Cardiac muscle cell (in vitro differentiated cells and primary cell): ENCODE results near the gene NXPH4. TPM values are rescaled to one million over a fixed set of nuclear protein-coding genes. Genes with fewer than 3 reads are reported as not detected.

ENCODE experiments used
- DNase-seq, 2 donors: peaks; one replicate each; pipeline versions ENCODE4 v3.0.0 to v3.0.0-alpha.2; 2010 to 2017; ENCODE audit warnings: low read depth in 1 of 2, low spot score in 1 of 2
- H3K27ac ChIP-seq: fragments of 200-600 bp; sonication (generic); 2 replicates; pipeline ENCODE4 v1.5.1; 2016
- H3K27me3 ChIP-seq: fragments of 200-600 bp; sonication (generic); 2 replicates; pipeline ENCODE4 v1.6.0; 2016; ENCODE audit warnings: control low read depth
- H3K36me3 ChIP-seq: fragments of 200-600 bp; sonication (generic); 2 replicates; pipeline ENCODE4 v1.5.1; 2016; ENCODE audit warnings: control low read depth
- H3K4me1 ChIP-seq: fragments of 200-600 bp; sonication (generic); 2 replicates; pipeline ENCODE4 v1.8.1; 2017; ENCODE audit warnings: low read depth, mild to moderate bottlenecking, mixed run types
- H3K4me3 ChIP-seq: fragments of 200-600 bp; sonication (generic); 2 replicates; pipeline ENCODE4 v1.5.1; 2016; ENCODE audit warnings: mild to moderate bottlenecking
- H3K9me3 ChIP-seq: fragments of 200-600 bp; sonication (generic); 2 replicates; pipeline ENCODE4 v1.5.1; 2017; ENCODE audit warnings: low read depth, mild to moderate bottlenecking, control low read depth
- CTCF ChIP-seq: IDR thresholded peaks from 2 replicates; pipeline ENCODE4 v1.5.1; 2012; ENCODE audit warnings: low read depth, mild to moderate bottlenecking, low read length
- polyA plus RNA-seq: library from polyadenylated mRNA; unstranded; fragments of >200 nt; fragmentation: Nextera tagmentation; extraction: Ambion mirVana; gene quantifications from 2 replicates; pipeline ENCODE4 v1.2.1, GENCODE V29; 2016
- total RNA-seq: library from RNA; depleted of rRNA; stranded (reverse); fragments of >200 nt; gene quantifications from 2 replicates; pipeline ENCODE4 v1.2.3, GENCODE V29; 2016

Gene NXPH4
- total and polyA plus RNA-seq, 2 experiments from 2014 or later, result 0.61 to 0.80 TPM

GRCh38 chr12:57198329-57198728 lies 18.3 kb upstream of the NXPH4 start:
- no peak for TF ChIP-seq CTCF
- peaks cover 55% of the 10 kb centered on the region for H3K36me3 ChIP-seq
- no peak for DNase-seq

GRCh38 chr12:57199191-57199590 lies 17.4 kb upstream of the NXPH4 start:
- no peak overlapping the region for H3K27ac ChIP-seq
- no peaks in the 10 kb centered on the region for H3K4me1 ChIP-seq
- no peaks in the 10 kb centered on the region for H3K27me3 ChIP-seq
- H3K4me3 ChIP-seq, result no peak overlapping the region
- peaks cover 55% of the 10 kb centered on the region for H3K36me3 ChIP-seq
- DNase-seq, result no peak
- no peaks in the 10 kb centered on the region for H3K9me3 ChIP-seq
- no peak for TF ChIP-seq CTCF

More at GRCh38 chr12:57198329-57198728, 18.3 kb upstream of the NXPH4 start:
- Histone ChIP-seq H3K27me3 (no peaks in the 10 kb centered on the region), H3K4me1 (no peaks in the 10 kb centered on the region), H3K9me3 (no peaks in the 10 kb centered on the region), H3K4me3 (no peak overlapping the region), H3K27ac (no peak overlapping the region)

GRCh38 chr12:57200497-57200896 lies 16.1 kb upstream of the NXPH4 start:
- peaks cover 49% of the 10 kb centered on the region for H3K36me3 ChIP-seq
- no peak overlapping the region for H3K27ac ChIP-seq
- H3K4me1 ChIP-seq, result no peaks in the 10 kb centered on the region
- no peak for TF ChIP-seq CTCF
- no peak for DNase-seq
- no peaks in the 10 kb centered on the region for H3K27me3 ChIP-seq
- H3K9me3 ChIP-seq, result no peaks in the 10 kb centered on the region
- H3K4me3 ChIP-seq, result no peak overlapping the region

GRCh38 chr12:57201219-57201618 lies 15.4 kb upstream of the NXPH4 start:
- no peaks in the 10 kb centered on the region for H3K4me1 ChIP-seq
- H3K27ac ChIP-seq, result no peak overlapping the region
- DNase-seq, result no peak
- peaks cover 49% of the 10 kb centered on the region for H3K36me3 ChIP-seq
- no peaks in the 10 kb centered on the region for H3K27me3 ChIP-seq
- TF ChIP-seq CTCF, result no peak
- H3K9me3 ChIP-seq, result no peaks in the 10 kb centered on the region
- H3K4me3 ChIP-seq, result no peak overlapping the region

GRCh38 chr12:57201631-57202030 lies 15.0 kb upstream of the NXPH4 start:
- H3K9me3 ChIP-seq, result no peaks in the 10 kb centered on the region
- no peak for DNase-seq
- H3K4me3 ChIP-seq, result no peak overlapping the region
- peaks cover 47% of the 10 kb centered on the region for H3K36me3 ChIP-seq
- no peaks in the 10 kb centered on the region for H3K4me1 ChIP-seq
- H3K27me3 ChIP-seq, result no peaks in the 10 kb centered on the region
- TF ChIP-seq CTCF, result no peak
- H3K27ac ChIP-seq, result no peak overlapping the region

GRCh38 chr12:57202321-57202720 lies 14.3 kb upstream of the NXPH4 start:
- peaks cover 44% of the 10 kb centered on the region for H3K36me3 ChIP-seq
- no peak for TF ChIP-seq CTCF
- DNase-seq, result no peak

More at GRCh38 chr12:57202321-57202720, 14.3 kb upstream of the NXPH4 start:
- Histone ChIP-seq H3K9me3 (no peaks in the 10 kb centered on the region), H3K27ac (no peak overlapping the region), H3K27me3 (no peaks in the 10 kb centered on the region), H3K4me1 (no peaks in the 10 kb centered on the region), H3K4me3 (no peak overlapping the region)
